BJ (cell line): ENCODE measurements around the gene SOS1. TPM values are rescaled to one million over a fixed set of nuclear protein-coding genes. Genes with fewer than 3 reads are reported as not detected.

Experiments
- CTCF ChIA-PET: fragments of 350-600 bp; formaldehyde crosslinking; extraction: SDS; loops from one replicate; lab custom pipeline; 2021; ENCODE audit warnings: antibody characterized with exemption, inconsistent platforms; lab: Yijun Ruan, JAX
- POLR2A ChIA-PET: fragments of 300-600 bp; sonication (Branson Sonifier 250); formaldehyde crosslinking; extraction: SDS; loops from one replicate; lab custom pipeline; 2021; ENCODE audit warnings: antibody characterized with exemption; lab: Charles Lee
- DNase-seq: peaks from one replicate; pipeline ENCODE4 v3.0.0-alpha.2; 2011; ENCODE audit warnings: low read depth
- H3K27me3 ChIP-seq: 2 replicates; pipeline ENCODE4 v1.6.0; 2011; ENCODE audit warnings: low read length; ENCODE audit not compliant: control insufficient read depth, insufficient read depth
- H3K36me3 ChIP-seq: 2 replicates; pipeline ENCODE4 v1.5.1; 2011; ENCODE audit warnings: low read length; ENCODE audit not compliant: control insufficient read depth, insufficient read depth
- H3K4me3 ChIP-seq: 2 replicates; pipeline ENCODE4 v1.5.1; 2011; ENCODE audit warnings: low read depth, mild to moderate bottlenecking, control low read depth, low read length
- CTCF ChIP-seq: IDR thresholded peaks from 2 replicates; pipeline ENCODE4 v1.5.1; 2011; ENCODE audit warnings: low read depth, mild to moderate bottlenecking, control low read depth, inconsistent platforms, low read length, moderate library complexity; ENCODE audit not compliant: insufficient read depth
- polyA minus RNA-seq: library from RNA; depleted of rRNA, polyadenylated mRNA; stranded (reverse); fragments of >200 nt; gene quantifications from 2 replicates; pipeline ENCODE4 v1.2.3, GENCODE V29; 2011; rRNA and poly(A)+ RNA removed
- polyA plus RNA-seq: library from polyadenylated mRNA; depleted of rRNA; stranded (reverse); fragments of >200 nt; gene quantifications from 2 replicates; pipeline ENCODE4 v1.2.3, GENCODE V29; 2011; rRNA removed

SOS1 gene
- polyA plus RNA-seq (12.9 and 23.3 TPM in 2 replicates), polyA minus RNA-seq (14.0 and 19.8 TPM in 2 replicates)

GRCh38 chr2:39120771-39121522 is at the start of gene SOS1:
Gene SOS1 (minus strand): TSS chr2:39121051. CDS start chr2:39120422, 629 bp downstream.
- peak; percentile 62 for DNase-seq
- POLR2A ChIA-PET, result interaction anchor here (0.5 to 0.6 kb wide), 2 partner anchors 10 to 35 kb away, joined by 3 to 12 read pairs; no protein-coding TSS in a partner anchor
- no peaks in the 10 kb centered on the region for H3K27me3 ChIP-seq
- H3K36me3 ChIP-seq, result no peaks in the 10 kb centered on the region
- no peak for TF ChIP-seq CTCF
- CTCF ChIA-PET, result interaction anchor here (0.8 to 4.5 kb wide), 7 partner anchors 9 to 108 kb away, joined by 3 to 56 read pairs (median 5); no protein-coding TSS in a partner anchor
- peak within 1 kb of the TSS; percentile 56 for H3K4me3 ChIP-seq

- DNase-seq, result no peak
- CTCF ChIA-PET, result interaction anchor here (1.2 kb wide), 1 partner anchor 70 kb away, joined by 3 read pairs; no protein-coding TSS in a partner anchor
- POLR2A ChIA-PET, result no interaction called here
- H3K27me3 ChIP-seq, result no peaks in the 10 kb centered on the region
- H3K4me3 ChIP-seq, result no peak overlapping the region
- H3K36me3 ChIP-seq, result no peaks in the 10 kb centered on the region
- TF ChIP-seq CTCF, result no peak
These were observed 43.2 kb upstream of the SOS1 start for GRCh38 chr2:39164089-39164488.

GRCh38 chr2:39160982-39161381 is 40.1 kb upstream of the SOS1 start:
- no peak for TF ChIP-seq CTCF
- Histone ChIP-seq H3K4me3 (no peak overlapping the region), H3K36me3 (no peaks in the 10 kb centered on the region), H3K27me3 (no peaks in the 10 kb centered on the region)
- POLR2A ChIA-PET, result no interaction called here
- DNase-seq, result no peak
- CTCF ChIA-PET, result no interaction called here

- ChIA-PET POLR2A (no interaction called here), CTCF (no interaction called here)
- H3K27me3 ChIP-seq, result no peaks in the 10 kb centered on the region
- DNase-seq, result no peak
- TF ChIP-seq CTCF, result no peak
- H3K36me3 ChIP-seq, result no peaks in the 10 kb centered on the region
- no peak overlapping the region for H3K4me3 ChIP-seq
These were observed 38.4 kb upstream of the SOS1 start for GRCh38 chr2:39159283-39159682.

GRCh38 chr2:39158351-39158750 is 37.5 kb upstream of the SOS1 start:
- no peak for TF ChIP-seq CTCF
- no peak for DNase-seq
- ChIA-PET CTCF (no interaction called here), POLR2A (no interaction called here)
- no peaks in the 10 kb centered on the region for H3K36me3 ChIP-seq
- no peaks in the 10 kb centered on the region for H3K27me3 ChIP-seq
- H3K4me3 ChIP-seq, result no peak overlapping the region
